H1 (cell line): ENCODE measurements around the gene EGR2. TPM values are rescaled to one million over a fixed set of nuclear protein-coding genes. Genes with fewer than 3 reads are reported as not detected.

Source experiments
- CTCF ChIA-PET: fragments of 300-600 bp; sonication (Branson Sonifier 250); formaldehyde crosslinking; loops from one replicate; lab custom pipeline; 2021; ENCODE audit not compliant: partially characterized antibody; lab: Charles Lee
- POLR2A ChIA-PET: fragments of 300-600 bp; sonication (Branson Sonifier 250); formaldehyde crosslinking; loops from one replicate; lab custom pipeline; 2021; ENCODE audit warnings: inconsistent platforms; ENCODE audit not compliant: partially characterized antibody; lab: Charles Lee
- DNase-seq, 2 experiments: peaks; one replicate each; pipeline versions ENCODE4 v3.0.0 to v3.0.0-alpha.2; 2010 to 2022; ENCODE audit warnings: low spot score in 2 of 2, low read depth in 1 of 2, mixed read lengths in 1 of 2
- FAIRE-seq: peaks from 2 replicates; lab custom pipeline; 2011; peaks lifted over from hg19 to GRCh38; lab: Jason Lieb, UNC
- H2AFZ ChIP-seq: 2 replicates; pipeline ENCODE4 v1.8.1; 2012; ENCODE audit warnings: low read length, inconsistent platforms
- H2AK5ac ChIP-seq: 2 replicates; pipeline ENCODE4 v1.6.1; 2013; ENCODE audit warnings: low read depth, low read length
- H2BK120ac ChIP-seq: replicated peaks from 2 replicates; pipeline ENCODE3; 2013; ENCODE audit warnings: low read depth, low read length, inconsistent platforms
- H2BK12ac ChIP-seq: 2 replicates; pipeline ENCODE4 v1.6.1; 2013; ENCODE audit warnings: low read depth, low read length
- H2BK15ac ChIP-seq: 2 replicates; pipeline ENCODE4 v1.6.1; 2013; ENCODE audit warnings: low read length
- H2BK20ac ChIP-seq: 2 replicates; pipeline ENCODE4 v1.6.1; 2013; ENCODE audit warnings: low read length
- H2BK5ac ChIP-seq: 2 replicates; pipeline ENCODE4 v1.6.1; 2013; ENCODE audit warnings: low read depth, low read length
- H3K14ac ChIP-seq: 2 replicates; pipeline ENCODE4 v1.6.1; 2013; ENCODE audit warnings: inconsistent platforms; ENCODE audit not compliant: insufficient read length
- H3K18ac ChIP-seq: 2 replicates; pipeline ENCODE4 v1.6.1; 2013; ENCODE audit warnings: low read length; ENCODE audit errors: extremely low read depth
- H3K23ac ChIP-seq: 2 replicates; pipeline ENCODE4 v1.6.1; 2013; ENCODE audit warnings: inconsistent platforms; ENCODE audit not compliant: insufficient read length
- H3K23me2 ChIP-seq: 2 replicates; pipeline ENCODE4 v1.6.1; 2013; ENCODE audit warnings: low read depth, low read length
- H3K27ac ChIP-seq: 2 replicates; pipeline ENCODE4 v1.6.1; 2011; ENCODE audit warnings: low read depth, low read length, inconsistent platforms
- H3K27me3 ChIP-seq, 4 experiments: replicated peaks in 1 of 4; 1 replicate in 1 of 4; 2 replicates in 3 of 4; pipeline versions ENCODE4 v1.6.1 to v1.8.1; 2011 to 2013; ENCODE audit warnings: low read length in 3 of 4, mild to moderate bottlenecking in 3 of 4, inconsistent platforms in 2 of 4, mixed read lengths in 2 of 4, moderate library complexity in 1 of 4; ENCODE audit not compliant: control insufficient read depth in 3 of 4, insufficient read depth in 3 of 4; ENCODE audit errors: extremely low read depth in 1 of 4
- H3K36me3 ChIP-seq, 4 experiments: 2 replicates each; pipeline versions ENCODE4 v1.6.1 to v1.8.1; 2011 to 2013; ENCODE audit warnings: mild to moderate bottlenecking in 4 of 4, low read length in 3 of 4, moderate library complexity in 2 of 4, control low read depth in 1 of 4, inconsistent platforms in 1 of 4; ENCODE audit not compliant: insufficient read depth in 4 of 4, control insufficient read depth in 2 of 4
- H3K4ac ChIP-seq: replicated peaks from 2 replicates; pipeline ENCODE3; 2013; ENCODE audit warnings: low read length, low read depth, mixed read lengths, inconsistent platforms; ENCODE audit not compliant: insufficient read length
- H3K4me1 ChIP-seq, 4 experiments: replicated peaks in 1 of 4; 1 replicate in 1 of 4; 2 replicates in 3 of 4; pipeline versions ENCODE4 v1.6.1 to v1.8.1; 2011 to 2013; ENCODE audit warnings: low read length in 3 of 4, inconsistent platforms in 2 of 4, mixed read lengths in 1 of 4; ENCODE audit not compliant: insufficient read depth in 4 of 4, control insufficient read depth in 3 of 4
- H3K4me2 ChIP-seq, 2 experiments: 2 replicates each; pipeline versions ENCODE4 v1.6.1 to v1.8.1; 2011 to 2013; ENCODE audit warnings: low read depth in 2 of 2, low read length in 2 of 2, control low read depth in 1 of 2, inconsistent platforms in 1 of 2, mild to moderate bottlenecking in 1 of 2; ENCODE audit not compliant: insufficient read depth in 1 of 2
- H3K4me3 ChIP-seq, 4 experiments: fragments of 200-600, 300-600 bp in 1 of 4; sonication (generic), shearing (Covaris generic), sonication (Bioruptor Twin) in 1 of 4; 2 replicates each; pipeline versions ENCODE4 v1.5.1 to v1.8.1; 2011 to 2016; ENCODE audit warnings: low read length in 4 of 4, low read depth in 3 of 4, control low read depth in 2 of 4, inconsistent platforms in 2 of 4, mild to moderate bottlenecking in 2 of 4, mixed read lengths in 1 of 4, moderate library complexity in 1 of 4; ENCODE audit not compliant: insufficient read depth in 2 of 4; ENCODE audit errors: extremely low read depth in 1 of 4
- H3K56ac ChIP-seq: replicated peaks from 2 replicates; pipeline ENCODE3; 2013; ENCODE audit warnings: low read depth, mild to moderate bottlenecking, mixed read lengths, low read length, inconsistent platforms; ENCODE audit not compliant: insufficient read length
- H3K79me1 ChIP-seq: 2 replicates; pipeline ENCODE4 v1.6.1; 2013; ENCODE audit warnings: low read depth, low read length, control low read depth
- H3K79me2 ChIP-seq, 2 experiments: 2 replicates each; pipeline versions ENCODE4 v1.6.1 to v1.8.1; 2012 to 2013; ENCODE audit warnings: low read length in 2 of 2, mild to moderate bottlenecking in 2 of 2, inconsistent platforms in 1 of 2; ENCODE audit not compliant: insufficient read depth in 2 of 2, control insufficient read depth in 1 of 2
- H3K9ac ChIP-seq, 4 experiments: replicated peaks in 1 of 4; 1 replicate in 1 of 4; 2 replicates in 3 of 4; pipeline versions ENCODE4 v1.6.1 to v1.8.1; 2011 to 2013; ENCODE audit warnings: low read depth in 3 of 4, low read length in 3 of 4, control low read depth in 2 of 4, mild to moderate bottlenecking in 2 of 4, moderate library complexity in 2 of 4, inconsistent platforms in 1 of 4; ENCODE audit errors: extremely low read depth in 1 of 4
- H3K9me3 ChIP-seq, 2 experiments: 2 replicates each; pipeline versions ENCODE4 v1.6.1 to v1.8.1; 2012 to 2013; ENCODE audit warnings: mild to moderate bottlenecking in 2 of 2, moderate library complexity in 2 of 2, control low read depth in 1 of 2, inconsistent platforms in 1 of 2, low read depth in 1 of 2, low read length in 1 of 2, mixed read lengths in 1 of 2; ENCODE audit not compliant: insufficient read depth in 2 of 2
- H4K20me1 ChIP-seq, 2 experiments: replicated peaks in 1 of 2; 2 replicates each; pipeline versions ENCODE3 to v1.8.1; 2011 to 2013; ENCODE audit warnings: inconsistent platforms in 2 of 2, low read length in 2 of 2, mild to moderate bottlenecking in 1 of 2; ENCODE audit not compliant: insufficient read depth in 2 of 2, control insufficient read depth in 1 of 2
- H4K5ac ChIP-seq: 2 replicates; pipeline ENCODE4 v1.6.1; 2013; ENCODE audit warnings: low read length, low read depth, mixed read lengths, inconsistent platforms; ENCODE audit not compliant: insufficient read length
- H4K8ac ChIP-seq: 2 replicates; pipeline ENCODE4 v1.8.0; 2013; ENCODE audit warnings: mild to moderate bottlenecking, moderate library complexity, low read length, inconsistent platforms; ENCODE audit not compliant: insufficient read depth; ENCODE audit errors: extremely low read depth
- H4K91ac ChIP-seq: replicated peaks from 2 replicates; pipeline ENCODE3; 2013; ENCODE audit warnings: low read length, mixed read lengths, inconsistent platforms; ENCODE audit not compliant: insufficient read length
- ASH2L ChIP-seq: fragments of 200-600, 300-600 bp; sonication (generic); IDR thresholded peaks from one replicate; pipeline ENCODE4 v1.7.1; 2017; ENCODE audit warnings: low read length
- BRCA1 ChIP-seq: IDR thresholded peaks from 2 replicates; pipeline ENCODE4 v1.6.1; 2012; ENCODE audit warnings: low read depth, low read length, improper control_type of control experiment
- CBX5 ChIP-seq: fragments of 300-800, 300-1000 bp; sonication (generic); IDR thresholded peaks from 2 replicates; pipeline ENCODE4 v1.7.1; 2016; ENCODE audit warnings: antibody characterized with exemption, low read length, low read depth
- CBX8 ChIP-seq: fragments of 300-800, 300-1000 bp; sonication (generic); IDR thresholded peaks from 2 replicates; pipeline ENCODE4 v1.7.1; 2016; ENCODE audit warnings: low read depth, low read length, borderline replicate concordance
- CHD1 ChIP-seq: IDR thresholded peaks from 2 replicates; pipeline ENCODE4 v1.6.1; 2012; ENCODE audit warnings: low read depth, low read length, improper control_type of control experiment
- CTBP2 ChIP-seq: IDR thresholded peaks from 2 replicates; pipeline ENCODE4 v1.7.0; 2011; ENCODE audit warnings: borderline replicate concordance, mild to moderate bottlenecking, moderate library complexity, mixed read lengths, low read length; ENCODE audit not compliant: insufficient read depth, insufficient read length
- PHF8 ChIP-seq: fragments of 200-600 bp; sonication (generic); conservative IDR thresholded peaks from 2 replicates; pipeline ENCODE4 v1.7.1; 2012; ENCODE audit warnings: low read depth, mild to moderate bottlenecking, inconsistent platforms, low read length, moderate library complexity
- POLR2A ChIP-seq, 2 experiments: IDR thresholded peaks; 1 replicate in 1 of 2; 2 replicates in 1 of 2; pipeline ENCODE4 v1.6.1; 2011; ENCODE audit warnings: low read depth in 2 of 2, low read length in 2 of 2, mild to moderate bottlenecking in 2 of 2; ENCODE audit errors: control extremely low read depth in 1 of 2
- RXRA ChIP-seq: IDR thresholded peaks from 2 replicates; pipeline ENCODE4 v1.6.1; 2011; ENCODE audit warnings: low read depth, mild to moderate bottlenecking, low read length, moderate library complexity; ENCODE audit not compliant: insufficient read depth
- SIRT6 ChIP-seq: IDR thresholded peaks from one replicate; pipeline ENCODE4 v1.7.1; 2012; ENCODE audit warnings: low read length, inconsistent platforms
- SRF ChIP-seq: IDR thresholded peaks from 2 replicates; pipeline ENCODE4 v1.6.1; 2011; ENCODE audit warnings: mild to moderate bottlenecking, low read depth, low read length, moderate library complexity
- SUZ12 ChIP-seq: fragments of 200-600 bp; sonication (generic); IDR thresholded peaks from 2 replicates; pipeline ENCODE4 v1.6.1; 2012; ENCODE audit warnings: mild to moderate bottlenecking, inconsistent platforms, low read length, moderate library complexity, mixed read lengths
- TCF12 ChIP-seq: IDR thresholded peaks from 2 replicates; pipeline ENCODE4 v1.6.1; 2011; ENCODE audit warnings: low read depth, mild to moderate bottlenecking, low read length
- TEAD4 ChIP-seq: IDR thresholded peaks from 2 replicates; pipeline ENCODE4 v1.6.1; 2012; ENCODE audit warnings: low read depth, low read length, inconsistent platforms, mixed read lengths
- WGBS, 2 experiments: shearing (Covaris generic) in 1 of 2; methylation state at CpG; one replicate each; pipeline versions ENCODE4 v1.1.6 to v1.1.7; 2013 to 2015; ENCODE audit warnings: low lambda C conversion rate in 2 of 2, mixed read lengths in 2 of 2, inconsistent platforms in 1 of 2, low coverage in 1 of 2, missing lambda C conversion rate in 1 of 2; ENCODE audit not compliant: insufficient replicate concordance in 2 of 2, insufficient coverage in 1 of 2, insufficient read length in 1 of 2; ENCODE audit errors: extremely low coverage in 1 of 2, missing lambda C conversion rate in 1 of 2; 5-methylcytosine and 5-hydroxymethylcytosine counted together
- polyA plus RNA-seq, 7 experiments: library from polyadenylated mRNA; depleted of rRNA in 3 of 7; stranded (reverse) in 5 of 7; unstranded in 2 of 7; fragments of >200 nt in 5 of 7; fragments of 200-250 nt in 2 of 7; gene quantifications; 1 replicate in 5 of 7; 2 replicates in 1 of 7; 4 replicates in 1 of 7; pipeline versions ENCODE4 v1.2.1 to v1.2.3, GENCODE V29; 2011 to 2013; ENCODE audit warnings: missing spikeins in 2 of 7, mixed read lengths in 2 of 7
- total RNA-seq: library from RNA; stranded (reverse); fragmentation: NEBNext Ultra II Directional; extraction: Animal tissue kit (Norgen Biotek cat#: 25700); gene quantifications from 2 replicates; pipeline ENCODE4 v1.2.1, GENCODE V29; 2021

EGR2 gene
- total and polyA plus RNA-seq, 2 of the 8 experiments (the other 6 are each of a cell fraction or from before 2014, with no cell fraction given) = 1.3 to 2.1 TPM

DNA sequence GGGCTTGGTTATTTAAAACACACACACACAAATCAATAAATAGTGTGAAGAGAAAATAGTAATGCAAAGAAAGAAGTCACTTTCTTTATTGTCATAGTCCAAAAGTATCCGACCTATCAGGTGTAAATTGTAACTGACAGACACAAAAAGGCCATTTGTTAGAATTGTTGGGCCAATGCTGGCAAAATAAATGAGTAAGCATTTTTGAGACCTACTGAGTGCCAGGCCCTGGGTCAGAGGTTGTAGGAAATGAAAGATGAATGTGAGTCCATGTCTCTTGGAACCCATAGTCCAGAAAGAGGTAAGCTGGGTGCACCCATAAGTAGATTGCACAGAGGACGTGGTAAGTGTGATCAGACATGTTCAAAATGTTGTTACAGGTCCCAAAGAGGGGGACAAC is 13.5 kb upstream of the EGR2 start:
- H3K4me2 ChIP-seq = no peak overlapping the region
- no peak overlapping the region for H3K56ac ChIP-seq
- no peak overlapping the region for H3K18ac ChIP-seq
- no peaks in the 10 kb centered on the region for H3K27me3 ChIP-seq
- no peak overlapping the region for H2BK20ac ChIP-seq
- no peak overlapping the region for H4K91ac ChIP-seq
- no peak overlapping the region for H2BK120ac ChIP-seq
- no peaks in the 10 kb centered on the region for H3K79me1 ChIP-seq
- H3K9me3 ChIP-seq = no peaks in the 10 kb centered on the region
- no peaks in the 10 kb centered on the region for H3K79me2 ChIP-seq
- no peak overlapping the region for H3K14ac ChIP-seq
- FAIRE-seq = no peak
- H3K36me3 ChIP-seq = no peaks in the 10 kb centered on the region
- no peaks in the 10 kb centered on the region for H3K4me1 ChIP-seq
- H3K23me2 ChIP-seq = no peaks in the 10 kb centered on the region
- ChIA-PET POLR2A (no interaction called here), CTCF (no interaction called here)
- no peak overlapping the region for H3K4ac ChIP-seq
- no peak overlapping the region for H2AK5ac ChIP-seq
- H2BK5ac ChIP-seq = no peak overlapping the region
- H3K4me3 ChIP-seq = no peak overlapping the region
- DNase-seq = no peak
- H2AFZ ChIP-seq = no peak overlapping the region
- H3K9ac ChIP-seq = no peak overlapping the region
- H3K23ac ChIP-seq = no peak overlapping the region
- WGBS, 2 experiments = 82% methylated on average over 2 of the region's 2 CpGs; no CpG with 5 or more reads in 1 of the 2 experiments
- no peak overlapping the region for H3K27ac ChIP-seq
- H4K5ac ChIP-seq = no peak overlapping the region
- H4K8ac ChIP-seq = no peak overlapping the region
- H2BK15ac ChIP-seq = no peak overlapping the region
- no peak overlapping the region for H2BK12ac ChIP-seq
- no peaks in the 10 kb centered on the region for H4K20me1 ChIP-seq
- TF ChIP-seq CTBP2 = no peak
- TF ChIP-seq ASH2L = no peak
- no peak for TF ChIP-seq BRCA1
- TF ChIP-seq CBX5 = no peak
- TF ChIP-seq PHF8 = no peak
- no peak for TF ChIP-seq CHD1
- TF ChIP-seq POLR2A (IDR thresholded peaks at IDR 0.05; ENCODE audit: control extremely low read depth in 1 of 2, low read depth in 2 of 2, low read length in 2 of 2) = no peak
- TF ChIP-seq TCF12 = no peak
- TF ChIP-seq SRF = no peak
- TF ChIP-seq RXRA = no peak
- no peak for TF ChIP-seq SUZ12
- TF ChIP-seq SIRT6 = no peak
- no peak for TF ChIP-seq CBX8
- TF ChIP-seq TEAD4 = no peak
